NCI-H1092 treated with DMSO at 0.1 percent for 48 hours (cell line): ENCODE data around the gene PPP3R1.
"Not testable (repeated sequence)": the region's sequence is repeated elsewhere in the genome, so short reads cannot be mapped to it uniquely, and the experiment has no call there.

Experiments used
- DNase-seq: peaks from one replicate; lab custom pipeline; 2025; lab: John Stamatoyannopoulos, UW

PPP3R1 gene

DNA sequence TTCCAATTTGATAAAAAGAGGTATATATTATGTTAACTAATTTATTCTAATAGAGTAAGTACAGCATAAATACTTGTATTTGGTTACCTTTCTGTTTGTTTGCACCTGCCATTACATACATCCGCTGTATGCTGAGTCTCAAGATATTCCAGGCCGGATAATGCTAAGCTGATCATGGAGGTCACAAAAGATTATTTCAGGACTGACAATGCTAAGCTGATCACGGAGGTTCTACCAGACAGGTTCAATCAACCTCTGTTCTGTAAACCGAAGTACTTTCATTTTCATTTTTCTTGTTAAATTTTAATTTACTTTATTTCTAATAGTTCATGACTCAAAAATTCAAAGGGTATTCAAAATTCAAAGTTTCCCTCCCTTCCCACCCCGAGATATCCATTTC is 63.5 kb downstream of the PPP3R1 start:
- no peak for DNase-seq

DNA sequence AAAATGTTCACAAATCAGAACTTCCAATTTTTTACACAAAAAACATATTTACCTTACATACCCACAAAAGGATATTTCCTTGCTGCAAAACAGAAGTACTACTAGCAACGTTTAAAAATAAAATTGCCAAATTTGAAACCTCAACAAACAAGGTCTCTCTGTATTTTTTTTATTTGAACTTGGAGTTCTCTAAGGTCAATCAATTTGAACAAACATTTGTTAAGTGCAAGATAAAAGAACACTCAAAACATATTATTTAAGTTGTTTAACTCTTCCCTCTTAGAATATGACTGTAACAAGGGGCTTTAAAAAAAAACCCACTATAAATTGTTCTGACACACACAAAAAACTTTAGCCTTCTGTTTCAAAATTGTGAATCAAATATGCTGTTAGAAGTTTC is 65.0 kb downstream of the PPP3R1 start:
- DNase-seq, result no peak

DNA sequence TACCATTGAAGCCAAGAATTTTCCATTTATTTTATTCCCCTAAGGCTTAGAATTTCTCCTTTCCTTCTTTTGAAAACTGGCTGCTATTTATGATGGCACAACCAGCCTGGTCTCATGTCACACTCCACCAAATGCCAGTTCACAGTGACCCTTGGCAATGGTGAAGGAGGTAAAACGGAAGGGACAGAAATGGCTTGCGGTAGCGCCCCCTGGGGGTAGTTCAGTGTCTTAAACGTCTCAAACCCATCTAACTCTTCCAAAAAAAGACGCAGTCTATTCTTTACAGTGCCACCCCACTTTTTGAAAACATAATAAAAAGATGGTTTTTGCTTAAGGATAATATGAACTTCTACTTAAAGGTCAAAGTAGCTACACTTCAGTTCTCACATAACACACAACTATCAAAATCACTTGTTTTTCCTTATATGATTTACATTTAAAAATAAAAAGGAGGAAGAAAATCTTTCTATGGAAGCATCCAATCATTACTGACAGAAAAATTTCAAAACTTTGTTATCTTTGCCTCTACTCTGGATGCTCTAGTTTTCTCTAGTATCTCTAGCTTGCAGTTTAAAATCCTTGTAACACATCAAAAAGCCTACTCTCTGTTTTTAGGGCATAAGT is 66.7 kb downstream of the PPP3R1 start:
- peak; percentile 2 for DNase-seq

DNA sequence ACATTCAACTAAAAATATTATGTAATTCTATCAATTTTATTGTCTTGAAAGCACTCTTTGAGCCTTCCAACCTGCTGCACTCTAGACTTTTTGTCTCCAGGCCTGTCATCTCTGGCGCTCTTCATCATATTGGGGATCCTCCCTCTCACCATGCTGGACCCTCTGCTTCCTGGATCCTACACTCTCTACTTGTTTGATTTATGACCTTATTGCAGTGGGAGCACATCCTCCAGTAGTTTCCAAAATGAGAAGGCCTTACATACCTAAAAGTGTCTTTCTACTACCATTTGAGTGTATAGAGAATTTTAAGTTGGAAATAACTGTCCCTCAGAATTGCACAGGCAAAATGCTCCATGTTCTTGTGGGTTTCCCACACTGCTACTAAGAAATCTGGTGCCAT is 69.4 kb downstream of the PPP3R1 start:
- DNase-seq, result no peak

- DNase-seq, result no peak
These were observed 73.2 kb downstream of the PPP3R1 start for GRCh38 chr2:68178954-68179627.

GRCh38 chr2:68178432-68178831 is 73.9 kb downstream of the PPP3R1 start:
- DNase-seq, result no peak

- DNase-seq, result no peak
These were observed 74.8 kb downstream of the PPP3R1 start for GRCh38 chr2:68177541-68177940.

- no peak for DNase-seq
These were observed 75.7 kb downstream of the PPP3R1 start for GRCh38 chr2:68176657-68177056.

GRCh38 chr2:68175210-68175609 is 77.1 kb downstream of the PPP3R1 start:
- DNase-seq, result not testable (repeated sequence)

DNA sequence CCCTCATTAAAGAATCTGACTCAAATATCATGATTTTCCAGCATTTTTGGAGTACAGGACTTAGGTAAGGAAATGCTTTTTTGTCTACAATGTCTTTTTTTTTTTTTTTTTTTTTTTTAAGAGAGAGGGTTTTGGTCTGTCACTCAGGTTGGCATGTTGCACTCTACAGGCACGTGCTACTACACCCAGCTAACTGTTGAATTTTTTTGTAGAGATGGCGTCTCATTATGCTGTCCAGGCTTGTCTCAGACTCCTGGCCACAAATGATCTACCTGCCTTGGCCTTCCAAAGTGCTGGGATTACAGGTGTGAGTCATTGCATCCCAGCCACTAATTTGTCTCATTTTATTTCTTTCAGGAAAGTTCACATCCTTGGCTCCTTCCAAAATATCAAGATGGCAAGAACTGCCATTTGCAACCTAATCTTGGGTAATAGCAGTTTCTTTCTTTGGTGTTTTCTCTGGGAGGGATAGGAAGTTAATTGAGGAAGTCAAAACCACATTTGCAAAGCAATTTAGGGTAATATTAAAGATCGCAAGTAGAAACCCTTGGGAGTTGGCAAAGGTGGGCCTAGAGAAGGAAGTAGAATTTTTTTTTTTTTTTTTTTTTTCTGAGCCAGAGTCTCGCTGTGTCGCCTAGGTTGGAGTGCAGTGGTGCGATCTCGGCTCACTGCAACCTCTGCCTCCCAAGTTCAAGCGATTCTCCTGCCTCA is 79.2 kb downstream of the PPP3R1 start:
- DNase-seq, result no peak

DNA sequence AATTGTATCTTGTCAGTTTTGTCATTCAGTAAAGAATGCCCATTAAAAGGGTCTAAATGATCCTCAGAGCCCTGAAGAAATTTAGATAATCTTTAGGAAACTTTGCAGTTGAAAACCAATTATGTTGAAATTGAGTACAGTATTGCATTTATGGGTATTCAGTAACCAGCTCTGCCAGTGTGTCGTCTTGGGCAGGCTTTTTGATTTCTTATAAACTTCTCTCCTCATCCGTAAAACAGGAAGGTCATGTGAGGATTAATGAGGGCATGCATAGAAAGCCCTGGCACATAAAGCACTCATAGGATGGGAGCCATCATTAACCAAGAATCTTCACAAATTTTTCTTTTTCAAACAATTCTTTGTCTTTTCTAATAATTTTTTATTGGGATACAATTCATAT is 79.8 kb downstream of the PPP3R1 start:
- no peak for DNase-seq

DNA sequence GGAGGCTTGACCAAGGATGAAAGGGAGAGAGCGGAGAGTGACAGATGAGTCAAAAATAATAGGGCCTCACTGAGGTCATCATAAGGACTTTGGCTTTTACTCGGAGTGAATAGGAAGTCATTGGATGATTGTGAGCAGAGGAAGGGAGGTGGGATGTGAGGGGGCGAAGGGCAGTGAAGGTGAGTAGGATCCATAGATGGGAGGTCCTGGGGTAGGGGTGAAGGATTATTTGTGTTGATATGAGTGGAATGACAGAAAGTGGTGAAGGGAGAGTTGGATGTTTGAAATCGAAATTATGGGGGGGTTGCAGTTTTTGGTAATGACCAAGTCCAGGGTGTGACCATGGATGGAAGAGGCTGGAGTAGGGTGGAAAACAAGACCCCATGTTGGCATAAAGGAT is 80.6 kb downstream of the PPP3R1 start:
- no peak for DNase-seq

GRCh38 chr2:68171146-68171545 is 81.2 kb downstream of the PPP3R1 start:
- no peak for DNase-seq

- DNase-seq, result no peak
These were observed 83.0 kb downstream of the PPP3R1 start for GRCh38 chr2:68169308-68169707.

DNA sequence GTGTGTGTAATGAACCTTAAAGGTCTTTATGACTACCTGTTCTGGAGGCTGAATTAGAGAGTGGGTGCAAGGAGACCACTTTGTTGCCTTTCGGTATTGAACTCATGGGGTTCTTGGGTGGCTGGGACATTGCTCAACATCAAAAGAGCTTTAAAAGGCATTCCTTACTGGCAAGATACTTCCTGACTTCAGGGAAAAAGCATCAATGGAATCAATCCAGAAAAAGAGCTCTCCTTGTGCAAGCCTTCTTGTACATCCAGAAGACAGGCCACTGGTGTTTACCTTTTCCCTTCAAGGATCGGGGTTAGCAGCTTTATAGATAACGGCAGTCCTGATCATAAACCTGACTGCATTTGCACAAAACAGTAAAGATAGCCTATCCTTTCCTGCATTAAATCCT is 85.1 kb downstream of the PPP3R1 start:
- DNase-seq, result no peak

- DNase-seq, result no peak
These were observed 88.7 kb downstream of the PPP3R1 start for GRCh38 chr2:68163641-68164040.

GRCh38 chr2:68158134-68158447 is 94.2 kb downstream of the PPP3R1 start:
- DNase-seq, result no peak

- DNase-seq, result peak; percentile 95
These were observed 94.8 kb downstream of the PPP3R1 start, which contains the start of gene PNO1 for GRCh38 chr2:68157402-68158133. PNO1 (plus strand) TSS chr2:68157888; CDS start chr2:68157935, 47 bp downstream.

GRCh38 chr2:68157002-68157401 is 95.3 kb downstream of the PPP3R1 start:
- no peak for DNase-seq

DNA sequence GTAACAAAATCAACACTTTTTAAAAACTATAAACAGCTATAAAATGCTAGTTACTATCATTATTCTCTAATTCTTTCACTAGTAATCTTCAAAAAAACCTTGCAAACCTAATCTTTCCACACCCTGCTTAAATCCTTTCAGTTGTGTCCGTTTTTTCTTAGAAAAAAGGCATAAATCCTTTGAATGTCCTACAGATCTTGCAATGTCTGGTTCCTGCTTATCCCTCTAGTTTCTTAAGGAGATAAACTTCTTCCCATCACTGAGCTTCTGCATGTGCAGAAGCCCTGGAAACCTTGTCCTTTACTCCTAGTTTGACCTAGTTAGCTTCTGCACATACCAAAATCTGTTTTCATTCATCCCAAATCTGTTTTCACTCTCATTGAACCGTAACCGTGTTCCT is 95.9 kb downstream of the PPP3R1 start:
- DNase-seq, result no peak

DNA sequence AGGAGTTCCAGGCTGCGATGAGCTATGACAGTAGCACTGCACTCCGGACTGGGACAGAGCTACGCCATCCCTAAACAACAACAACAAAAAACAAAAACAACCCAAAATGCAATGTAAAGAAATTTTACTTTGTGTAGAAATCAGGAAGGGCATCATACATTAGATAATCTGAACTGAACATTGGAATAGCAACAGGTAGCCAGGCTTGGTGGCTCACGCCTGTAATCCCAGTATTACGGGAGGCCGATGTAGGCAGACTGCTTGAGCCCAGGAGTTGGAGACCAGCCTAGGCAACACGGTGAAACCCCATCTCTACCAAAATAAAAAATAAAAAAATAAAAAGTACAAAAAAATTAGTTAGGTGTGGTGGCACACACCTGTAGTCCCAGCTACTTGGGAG is 96.7 kb downstream of the PPP3R1 start:
- no peak for DNase-seq

DNA sequence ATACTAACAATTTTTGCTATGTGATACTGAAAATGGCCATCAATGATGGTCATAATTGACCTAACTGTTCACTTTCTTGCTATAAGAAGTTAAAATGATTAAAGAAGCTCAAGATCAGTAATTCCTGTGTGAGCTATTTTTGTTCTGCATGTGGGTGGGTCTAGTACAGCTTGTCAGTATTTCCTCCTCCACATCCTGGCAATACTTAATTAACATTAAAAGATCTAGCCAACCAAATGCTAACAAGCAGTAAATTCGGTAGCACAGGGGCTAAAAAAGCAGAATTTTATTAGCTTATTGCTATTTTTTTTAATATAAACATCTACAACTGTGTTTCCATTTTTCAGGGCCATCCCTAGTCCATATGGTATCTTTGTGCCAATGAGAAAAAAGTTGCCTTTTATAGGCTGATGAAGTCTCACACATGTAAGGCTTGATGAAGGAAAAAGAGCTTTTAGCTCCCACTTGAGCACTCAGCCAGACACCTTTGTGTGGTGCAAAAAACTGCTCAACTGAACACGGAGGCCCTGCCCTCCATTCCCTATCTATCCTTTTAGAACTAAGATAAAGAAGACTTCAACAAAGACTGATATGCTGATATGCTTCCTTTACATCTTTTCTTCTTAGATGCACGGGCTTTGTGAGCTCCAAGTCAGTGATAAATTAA is 99.5 kb downstream of the PPP3R1 start:
- DNase-seq, result no peak
